Mesenchymal stem cell (in vitro differentiated cells and primary cell): ENCODE measurements around the gene OR56A1.

Source experiments
- DNase-seq: peaks from one replicate; pipeline ENCODE4 v3.0.0-alpha.2; 2013
- H2AFZ ChIP-seq: one replicate; pipeline ENCODE4 v1.6.1; 2013; ENCODE audit warnings: low read depth, mild to moderate bottlenecking, control low read depth, inconsistent platforms, low read length, moderate library complexity
- H2AK5ac ChIP-seq: 2 replicates; pipeline ENCODE4 v1.6.1; 2013; ENCODE audit warnings: low read length, moderate library complexity, mild to moderate bottlenecking, inconsistent platforms; ENCODE audit not compliant: severe bottlenecking
- H2BK120ac ChIP-seq: one replicate; pipeline ENCODE4 v1.6.1; 2013; ENCODE audit warnings: low read depth, mild to moderate bottlenecking, inconsistent platforms, low read length, moderate library complexity
- H2BK12ac ChIP-seq, 2 experiments: one replicate each; pipeline ENCODE4 v1.6.1; 2013; ENCODE audit warnings: inconsistent platforms in 2 of 2, low read length in 2 of 2, mild to moderate bottlenecking in 2 of 2, moderate library complexity in 2 of 2, control low read depth in 1 of 2
- H2BK15ac ChIP-seq: one replicate; pipeline ENCODE4 v1.6.1; 2013; ENCODE audit warnings: mild to moderate bottlenecking, low read depth, inconsistent platforms; ENCODE audit not compliant: poor library complexity, severe bottlenecking
- H2BK5ac ChIP-seq: 2 replicates; pipeline ENCODE4 v1.6.1; 2013; ENCODE audit warnings: low read depth, mild to moderate bottlenecking, low read length, control low read depth, inconsistent platforms; ENCODE audit not compliant: poor library complexity, severe bottlenecking
- H3K14ac ChIP-seq, 2 experiments: one replicate each; pipeline ENCODE4 v1.6.1; 2013; ENCODE audit warnings: inconsistent platforms in 2 of 2, low read length in 2 of 2, control low read depth in 1 of 2, mild to moderate bottlenecking in 1 of 2, moderate library complexity in 1 of 2
- H3K18ac ChIP-seq, 2 experiments: one replicate each; pipeline ENCODE4 v1.6.1; 2013; ENCODE audit warnings: inconsistent platforms in 2 of 2, low read length in 2 of 2, control low read depth in 1 of 2, low read depth in 1 of 2, mild to moderate bottlenecking in 1 of 2
- H3K23ac ChIP-seq, 2 experiments: one replicate each; pipeline ENCODE4 v1.6.1; 2013; ENCODE audit warnings: inconsistent platforms in 2 of 2, low read length in 2 of 2, mild to moderate bottlenecking in 2 of 2, moderate library complexity in 2 of 2, control low read depth in 1 of 2
- H3K27ac ChIP-seq: 2 replicates; pipeline ENCODE4 v1.5.1; 2013; ENCODE audit warnings: mild to moderate bottlenecking, moderate library complexity, low read length, control low read depth, inconsistent platforms; ENCODE audit not compliant: poor library complexity, severe bottlenecking
- H3K27me3 ChIP-seq, 2 experiments: 2 replicates each; pipeline versions ENCODE4 v1.6.1 to v1.7.0; 2013; ENCODE audit warnings: low read length in 2 of 2, mild to moderate bottlenecking in 2 of 2, moderate library complexity in 2 of 2, control low read depth in 1 of 2, inconsistent platforms in 1 of 2; ENCODE audit not compliant: control insufficient read depth in 1 of 2, insufficient read depth in 1 of 2
- H3K36me3 ChIP-seq, 2 experiments: 2 replicates each; pipeline versions ENCODE4 v1.6.1 to v1.7.0; 2013; ENCODE audit warnings: low read length in 2 of 2, control low read depth in 1 of 2, inconsistent platforms in 1 of 2, low read depth in 1 of 2, mild to moderate bottlenecking in 1 of 2; ENCODE audit not compliant: insufficient read depth in 2 of 2, control insufficient read depth in 1 of 2
- H3K4ac ChIP-seq, 2 experiments: one replicate each; pipeline ENCODE4 v1.6.1; 2013; ENCODE audit warnings: inconsistent platforms in 2 of 2, low read length in 2 of 2, mild to moderate bottlenecking in 2 of 2, moderate library complexity in 2 of 2, control low read depth in 1 of 2, low read depth in 1 of 2
- H3K4me1 ChIP-seq: 2 replicates; pipeline ENCODE4 v1.6.1; 2013; ENCODE audit warnings: low read depth, low read length, control low read depth; ENCODE audit not compliant: control insufficient read depth, insufficient read depth
- H3K4me2 ChIP-seq: 2 replicates; pipeline ENCODE4 v1.6.1; 2013; ENCODE audit warnings: low read length, mild to moderate bottlenecking, inconsistent platforms; ENCODE audit not compliant: poor library complexity, severe bottlenecking
- H3K4me3 ChIP-seq, 2 experiments: 2 replicates each; pipeline versions ENCODE4 v1.5.1 to v1.7.0; 2013; ENCODE audit warnings: low read length in 2 of 2, mild to moderate bottlenecking in 2 of 2, control low read depth in 1 of 2, low read depth in 1 of 2; ENCODE audit not compliant: insufficient read depth in 1 of 2
- H3K79me1 ChIP-seq: replicated peaks from 2 replicates; pipeline ENCODE4 v1.6.1; 2013; ENCODE audit warnings: mild to moderate bottlenecking, control low read depth, low read length, inconsistent platforms; ENCODE audit not compliant: poor library complexity, severe bottlenecking
- H3K9ac ChIP-seq: 2 replicates; pipeline ENCODE4 v1.7.0; 2013; ENCODE audit warnings: mild to moderate bottlenecking, low read length, moderate library complexity
- H3K9me3 ChIP-seq: 2 replicates; pipeline ENCODE4 v1.7.0; 2013; ENCODE audit warnings: mild to moderate bottlenecking, low read length; ENCODE audit not compliant: control insufficient read depth
- H4K8ac ChIP-seq: one replicate; pipeline ENCODE4 v1.6.1; 2013; ENCODE audit warnings: inconsistent platforms, mild to moderate bottlenecking, low read length, moderate library complexity
- H4K91ac ChIP-seq: one replicate; pipeline ENCODE4 v1.6.1; 2013; ENCODE audit warnings: mild to moderate bottlenecking, low read length, inconsistent platforms
- WGBS: methylation state at CpG from one replicate; pipeline ENCODE4 v1.1.7; 2013; ENCODE audit warnings: mixed read lengths; 5-methylcytosine and 5-hydroxymethylcytosine counted together

OR56A1 gene

DNA sequence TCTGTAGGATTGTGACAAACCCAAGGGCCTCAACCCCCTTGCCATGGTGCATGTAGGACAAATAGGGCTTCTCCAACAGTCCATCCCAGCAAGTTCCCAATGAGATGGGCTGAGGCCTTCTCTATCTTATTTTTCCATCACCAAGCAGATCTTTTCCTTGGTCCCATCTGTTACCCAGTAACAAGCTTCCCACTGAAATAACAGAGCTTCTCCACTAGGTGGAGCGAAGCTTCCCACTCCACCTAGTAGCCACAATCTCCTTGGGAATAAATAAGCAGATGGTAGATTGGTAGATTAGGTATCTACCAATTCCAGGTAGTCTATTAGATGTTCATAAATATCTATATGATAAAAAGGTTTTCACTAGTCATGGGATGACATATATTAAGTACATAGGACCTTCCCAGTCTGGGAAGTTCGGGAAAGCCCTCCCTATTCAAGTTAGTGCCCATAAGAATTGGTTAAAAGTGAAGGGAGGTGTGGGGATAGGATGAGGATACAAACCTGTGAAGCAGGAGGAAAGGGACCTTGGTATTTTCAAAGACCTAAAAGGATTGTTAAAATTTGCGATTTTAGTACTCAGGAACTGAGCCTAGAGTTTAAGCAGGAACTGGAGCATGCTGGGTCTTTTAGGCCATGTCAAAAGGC is 37.8 kb downstream of the OR56A1 start:
- no peak overlapping the region for H4K91ac ChIP-seq
- H3K9ac ChIP-seq: peak overlapping the region; percentile 37
- no peak overlapping the region for H2BK5ac ChIP-seq
- H3K36me3 ChIP-seq: no peaks in the 10 kb centered on the region
- no peak overlapping the region for H3K23ac ChIP-seq
- no peaks in the 10 kb centered on the region for H3K9me3 ChIP-seq
- peaks cover 0 to 20% of the 10 kb centered on the region in 2 experiments for H3K27me3 ChIP-seq
- H4K8ac ChIP-seq: no peak overlapping the region
- H3K14ac ChIP-seq: no peak overlapping the region
- H3K4me1 ChIP-seq: no peaks in the 10 kb centered on the region
- H3K27ac ChIP-seq: no peak overlapping the region
- H3K4ac ChIP-seq: no peak overlapping the region
- no peak overlapping the region for H3K18ac ChIP-seq
- no peak overlapping the region for H2BK120ac ChIP-seq
- no peak overlapping the region for H2AFZ ChIP-seq
- no peak overlapping the region for H2AK5ac ChIP-seq
- WGBS: 34% methylated on average over 2 of the region's 3 CpGs
- no peak overlapping the region for H3K4me3 ChIP-seq
- no peak overlapping the region for H2BK12ac ChIP-seq
- H3K79me1 ChIP-seq: no peaks in the 10 kb centered on the region
- H3K4me2 ChIP-seq: no peak overlapping the region
- DNase-seq: peak; percentile 22
- H2BK15ac ChIP-seq: no peak overlapping the region

DNA sequence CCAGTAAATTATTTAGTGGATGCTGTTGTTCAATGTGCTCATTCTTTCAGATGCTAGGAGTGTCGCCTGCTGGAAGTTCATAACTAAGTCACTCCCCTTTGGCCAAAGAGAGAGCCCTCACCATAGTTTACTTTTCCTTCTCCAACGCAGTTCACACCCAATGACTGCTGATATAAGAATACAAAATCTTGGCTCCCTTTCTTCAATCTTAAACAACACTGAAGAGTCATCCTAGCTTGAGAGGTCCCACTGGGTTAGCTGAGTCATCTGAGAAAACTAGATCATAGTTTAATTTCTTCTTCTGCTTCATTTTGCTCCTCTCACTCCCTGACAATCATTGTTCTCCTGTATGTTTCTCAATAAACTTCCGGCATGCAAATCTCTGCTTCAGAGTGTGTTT is 38.4 kb downstream of the OR56A1 start:
- H3K27me3 ChIP-seq: peaks cover 0 to 17% of the 10 kb centered on the region in 2 experiments
- no peak overlapping the region for H3K18ac ChIP-seq
- H3K9ac ChIP-seq: peak overlapping the region; percentile 37
- H3K9me3 ChIP-seq: no peaks in the 10 kb centered on the region
- H3K4ac ChIP-seq: no peak overlapping the region
- H2BK12ac ChIP-seq: no peak overlapping the region
- no peak overlapping the region for H2AK5ac ChIP-seq
- H4K91ac ChIP-seq: no peak overlapping the region
- 69% methylated on average over 3 of the region's 3 CpGs for WGBS
- H3K4me2 ChIP-seq: no peak overlapping the region
- H4K8ac ChIP-seq: no peak overlapping the region
- no peak overlapping the region for H3K14ac ChIP-seq
- no peaks in the 10 kb centered on the region for H3K4me1 ChIP-seq
- no peak overlapping the region for H2BK120ac ChIP-seq
- no peak overlapping the region for H2BK5ac ChIP-seq
- peak overlapping the region in 1 of 2 experiments; percentile 40 for H3K4me3 ChIP-seq
- no peak overlapping the region for H2BK15ac ChIP-seq
- no peak overlapping the region for H3K23ac ChIP-seq
- no peak for DNase-seq
- H2AFZ ChIP-seq: no peak overlapping the region
- H3K79me1 ChIP-seq: no peaks in the 10 kb centered on the region
- H3K36me3 ChIP-seq: no peaks in the 10 kb centered on the region
- H3K27ac ChIP-seq: no peak overlapping the region

DNA sequence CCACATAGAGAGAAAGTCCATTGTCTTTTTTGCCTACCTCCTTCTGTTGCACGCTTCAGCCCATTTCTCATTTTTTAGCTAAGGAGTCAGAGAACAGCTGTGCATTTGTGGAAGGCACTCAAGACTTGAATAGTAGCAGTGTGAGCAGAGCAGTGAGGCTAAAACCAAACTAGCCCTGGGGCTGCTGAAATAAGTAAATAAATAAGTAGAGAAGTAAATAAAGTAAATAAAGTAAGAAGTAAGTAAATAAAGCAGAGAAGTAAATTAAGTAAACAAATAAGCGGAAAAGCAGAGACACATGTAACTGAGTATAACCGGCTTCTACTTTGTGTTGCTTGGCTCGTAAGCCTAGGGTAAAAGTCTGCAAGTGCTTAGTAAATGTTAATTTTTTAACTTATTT is 41.4 kb downstream of the OR56A1 start:
- H2AFZ ChIP-seq: no peak overlapping the region
- H3K36me3 ChIP-seq: no peaks in the 10 kb centered on the region
- no peaks in the 10 kb centered on the region for H3K4me1 ChIP-seq
- no peak for DNase-seq
- no peak overlapping the region for H2BK12ac ChIP-seq
- H4K91ac ChIP-seq: no peak overlapping the region
- H3K18ac ChIP-seq: no peak overlapping the region
- 83% methylated on average over 4 of the region's 4 CpGs for WGBS
- H3K27ac ChIP-seq: no peak overlapping the region
- no peak overlapping the region for H3K23ac ChIP-seq
- no peak overlapping the region for H4K8ac ChIP-seq
- H3K4me3 ChIP-seq: no peak overlapping the region
- H2BK120ac ChIP-seq: no peak overlapping the region
- no peaks in the 10 kb centered on the region for H3K79me1 ChIP-seq
- H3K4me2 ChIP-seq: no peak overlapping the region
- no peaks in the 10 kb centered on the region for H3K9me3 ChIP-seq
- no peak overlapping the region for H3K9ac ChIP-seq
- H3K27me3 ChIP-seq: peaks cover 0 to 13% of the 10 kb centered on the region in 2 experiments
- no peak overlapping the region for H2BK5ac ChIP-seq
- no peak overlapping the region for H2AK5ac ChIP-seq
- no peak overlapping the region for H3K4ac ChIP-seq
- no peak overlapping the region for H3K14ac ChIP-seq
- no peak overlapping the region for H2BK15ac ChIP-seq

DNA sequence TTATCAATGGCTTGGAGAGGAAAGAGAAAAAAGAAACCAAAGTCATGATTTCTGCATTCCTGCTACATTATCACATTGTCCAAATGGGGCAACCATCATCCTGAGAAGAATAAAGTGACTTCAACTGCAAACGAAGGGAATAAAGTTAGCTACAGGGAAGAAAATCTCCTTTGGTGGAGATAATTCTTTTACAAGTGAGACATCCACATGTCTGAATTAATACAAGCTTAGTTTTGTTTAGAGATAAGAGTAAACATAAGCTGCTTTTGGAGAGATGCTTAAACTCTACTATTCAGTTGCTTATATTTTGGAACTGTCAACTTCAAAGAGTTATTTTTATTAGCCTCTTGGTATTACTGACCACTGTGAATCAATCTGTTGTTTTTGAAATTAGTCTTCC is 43.7 kb downstream of the OR56A1 start, which contains the start of gene OR52L1:
Gene OR52L1 (minus strand): TSS at position 101 of the 400 bp plus-strand sequence. CDS start 55 bp downstream, at position 46.
- Histone ChIP-seq H2BK12ac (no peak within 1 kb of the TSS), H3K36me3 (no peaks in the 10 kb centered on the region), H2BK120ac (no peak within 1 kb of the TSS), H3K14ac (no peak within 1 kb of the TSS), H2BK15ac (no peak within 1 kb of the TSS), H3K79me1 (no peaks in the 10 kb centered on the region), H2AK5ac (no peak within 1 kb of the TSS), H3K4ac (no peak within 1 kb of the TSS), H4K91ac (no peak within 1 kb of the TSS), H3K4me1 (no peaks in the 10 kb centered on the region), H3K9me3 (no peaks in the 10 kb centered on the region), H2AFZ (no peak within 1 kb of the TSS), H3K27ac (no peak within 1 kb of the TSS), H3K27me3 (peaks cover 0 to 16% of the 10 kb centered on the region in 2 experiments), H4K8ac (no peak within 1 kb of the TSS), H3K4me2 (no peak within 1 kb of the TSS), H3K23ac (no peak within 1 kb of the TSS), H3K4me3 (no peak within 1 kb of the TSS), H3K18ac (no peak within 1 kb of the TSS), H3K9ac (no peak within 1 kb of the TSS), H2BK5ac (no peak within 1 kb of the TSS)
- DNase-seq: no peak
- no CpG with 5 or more reads among the region's 1 CpG for WGBS
